IPS DF 19.7 (cell line): ENCODE results near the gene ZNF700.
"Not testable (repeated sequence)": the region's sequence is repeated elsewhere in the genome, so short reads cannot be mapped to it uniquely, and the experiment has no call there.

ENCODE experiments used
- DNase-seq: peaks from one replicate; pipeline ENCODE4 v3.0.0-alpha.2; 2013; ENCODE audit warnings: low read depth, low spot score

The ZNF700 gene

DNA sequence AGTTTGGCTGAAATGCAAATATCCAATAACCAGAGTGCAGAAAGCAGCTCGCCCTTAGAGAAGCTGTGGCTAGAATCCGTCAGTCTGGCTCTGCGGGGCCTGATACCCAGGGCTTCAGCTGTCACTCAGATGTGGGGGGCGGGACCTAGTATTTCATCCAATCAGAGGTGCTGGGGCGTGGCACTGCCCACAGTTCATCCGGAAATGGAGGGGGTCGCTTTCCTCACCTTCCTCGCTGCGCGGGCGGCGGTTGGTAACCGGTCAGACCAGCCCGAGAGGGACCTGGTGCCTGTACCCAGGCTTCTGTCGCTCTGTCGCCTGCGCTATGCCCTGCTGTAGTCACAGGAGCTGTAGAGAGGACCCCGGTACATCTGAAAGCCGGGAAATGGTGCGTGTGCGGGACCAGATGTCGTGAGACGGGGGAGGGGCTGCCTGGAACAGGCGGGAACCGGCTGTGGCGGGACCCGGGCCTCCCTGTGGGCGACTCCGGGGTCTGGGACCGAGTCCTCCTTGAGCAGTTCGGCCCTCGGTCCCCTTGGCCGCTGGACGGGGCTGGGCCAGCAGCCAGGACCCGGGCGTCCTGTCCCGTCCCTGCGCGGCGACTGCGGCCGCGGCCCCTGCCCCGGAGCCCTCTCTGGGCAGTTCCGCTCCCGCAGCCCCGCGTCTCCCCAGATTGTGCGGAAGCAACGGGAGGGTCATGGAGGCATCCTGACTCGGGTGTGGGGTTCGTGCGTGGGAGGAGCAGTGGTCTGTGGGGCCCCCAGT lies at the start of gene ZNF700:
TSS of gene ZNF700 (plus strand) at position 222 of the 765 bp plus-strand sequence. CDS start at position 326, 104 bp downstream.
- DNase-seq = peak; percentile 84

DNA sequence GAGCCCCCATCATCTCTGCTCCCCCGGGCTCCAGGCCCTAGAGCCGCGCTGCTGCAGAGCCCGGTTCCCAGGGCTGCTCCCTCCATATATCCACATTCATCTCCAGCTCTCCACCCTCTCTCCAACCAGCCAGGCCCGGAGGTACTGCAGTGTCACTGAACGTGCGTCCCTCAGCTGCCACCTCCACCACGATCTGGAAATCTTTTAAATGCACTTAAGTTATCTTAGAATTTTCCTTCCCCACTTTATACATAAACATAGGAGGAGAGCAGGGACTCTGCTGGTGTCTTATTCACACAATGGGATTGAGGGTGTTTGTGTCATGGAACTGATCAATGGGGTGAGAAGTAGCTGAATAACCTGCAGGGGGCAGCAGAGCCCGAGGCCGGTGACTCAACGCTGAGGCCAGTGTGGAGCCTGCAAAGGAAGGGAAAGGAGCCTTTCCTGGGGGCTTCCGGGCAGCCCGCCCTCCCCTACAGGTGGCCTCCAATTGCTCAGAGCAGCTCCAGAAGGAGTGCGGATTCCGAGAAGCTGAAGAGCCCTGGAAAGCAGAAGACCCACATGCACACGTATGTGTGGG lies 45.1 kb upstream of the ZNF700 start:
- DNase-seq = not testable (repeated sequence)

DNA sequence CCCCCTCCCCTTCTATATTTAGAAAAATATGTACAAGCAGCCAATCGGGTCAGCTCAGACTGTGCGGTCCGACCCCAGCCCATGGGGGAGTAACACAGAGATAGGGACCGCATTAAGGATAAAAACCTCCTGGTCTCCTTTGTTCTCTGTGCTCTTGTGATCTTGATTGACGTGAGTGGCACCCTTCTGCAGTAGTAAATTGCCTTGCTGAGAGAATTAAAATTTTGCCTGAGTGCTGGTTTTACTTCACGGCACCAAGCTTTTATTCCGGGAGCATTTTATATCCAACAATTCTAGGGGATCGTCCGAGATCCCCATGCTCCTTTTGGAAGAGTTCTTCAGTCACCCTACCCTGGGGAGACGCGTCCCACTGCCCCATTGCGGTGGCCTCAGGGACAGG lies 44.3 kb upstream of the ZNF700 start:
- no peak for DNase-seq

DNA sequence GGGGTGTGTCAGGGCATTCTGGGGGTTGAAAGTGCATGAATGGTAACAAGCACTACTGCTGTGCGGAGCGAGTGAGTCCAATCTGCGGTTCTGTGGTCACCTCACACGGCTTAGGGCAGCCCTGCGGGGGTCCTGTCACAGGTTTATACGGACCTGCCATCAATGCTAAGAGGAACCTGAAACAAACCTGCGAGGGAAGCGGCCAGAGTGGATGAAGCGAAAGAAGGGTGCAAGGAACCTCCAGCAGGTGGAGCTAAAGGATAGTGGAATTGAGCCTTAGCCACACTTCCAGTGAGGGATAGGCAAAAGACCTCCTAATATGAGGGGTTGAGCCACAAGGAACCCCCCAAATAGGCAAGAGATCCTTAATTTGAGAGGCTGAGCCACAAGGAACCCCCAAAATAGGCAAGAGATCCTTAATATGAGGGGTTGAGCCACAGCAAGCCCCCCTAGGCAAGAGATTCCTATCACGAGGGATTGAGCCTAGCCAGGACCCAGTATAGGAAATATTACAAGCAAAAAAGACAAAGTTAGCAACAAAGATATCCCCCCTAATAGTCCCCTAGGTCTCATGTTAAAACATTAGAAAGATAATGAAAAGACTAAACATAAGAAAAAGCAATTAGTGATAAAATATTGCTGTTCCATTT lies 43.6 kb upstream of the ZNF700 start:
- DNase-seq = no peak

DNA sequence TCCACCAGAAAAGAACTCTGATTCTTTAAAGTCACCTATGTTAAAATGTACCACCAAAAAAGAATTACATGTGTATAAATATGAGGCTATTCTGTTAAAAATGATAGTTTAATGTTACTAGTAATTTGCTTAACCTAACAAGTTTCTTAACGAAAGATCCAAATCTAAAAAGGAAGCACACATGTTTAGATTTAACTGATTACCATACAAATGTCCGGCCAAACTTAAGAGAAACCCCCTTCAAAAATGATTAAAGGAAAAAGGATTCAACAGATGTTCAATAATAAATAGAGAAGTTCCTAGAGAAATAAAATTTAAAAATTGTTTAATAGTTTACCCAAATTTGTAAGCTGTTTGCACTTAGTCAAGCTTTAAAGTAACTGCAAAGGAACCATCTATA lies 42.3 kb upstream of the ZNF700 start:
- DNase-seq = no peak

DNA sequence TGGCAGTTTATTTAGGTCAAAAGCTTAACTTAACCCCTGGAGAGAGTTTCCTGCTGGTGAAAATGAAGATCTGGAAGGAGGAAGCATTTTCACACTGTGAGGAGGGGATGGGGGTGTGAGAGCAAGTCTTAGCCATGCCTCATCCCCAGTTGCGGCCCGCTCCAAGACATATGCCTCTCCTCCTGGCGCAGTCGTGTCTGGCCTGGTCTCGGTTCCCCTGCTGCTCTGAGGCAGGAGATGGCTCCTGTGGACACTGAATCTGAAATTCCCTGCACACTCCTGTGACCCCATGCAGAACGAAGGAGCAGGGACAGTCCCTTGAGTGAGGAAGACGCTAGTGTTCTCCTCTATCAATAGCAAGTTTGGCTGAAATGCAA lies 37.7 kb upstream of the ZNF700 start:
- no peak for DNase-seq

DNA sequence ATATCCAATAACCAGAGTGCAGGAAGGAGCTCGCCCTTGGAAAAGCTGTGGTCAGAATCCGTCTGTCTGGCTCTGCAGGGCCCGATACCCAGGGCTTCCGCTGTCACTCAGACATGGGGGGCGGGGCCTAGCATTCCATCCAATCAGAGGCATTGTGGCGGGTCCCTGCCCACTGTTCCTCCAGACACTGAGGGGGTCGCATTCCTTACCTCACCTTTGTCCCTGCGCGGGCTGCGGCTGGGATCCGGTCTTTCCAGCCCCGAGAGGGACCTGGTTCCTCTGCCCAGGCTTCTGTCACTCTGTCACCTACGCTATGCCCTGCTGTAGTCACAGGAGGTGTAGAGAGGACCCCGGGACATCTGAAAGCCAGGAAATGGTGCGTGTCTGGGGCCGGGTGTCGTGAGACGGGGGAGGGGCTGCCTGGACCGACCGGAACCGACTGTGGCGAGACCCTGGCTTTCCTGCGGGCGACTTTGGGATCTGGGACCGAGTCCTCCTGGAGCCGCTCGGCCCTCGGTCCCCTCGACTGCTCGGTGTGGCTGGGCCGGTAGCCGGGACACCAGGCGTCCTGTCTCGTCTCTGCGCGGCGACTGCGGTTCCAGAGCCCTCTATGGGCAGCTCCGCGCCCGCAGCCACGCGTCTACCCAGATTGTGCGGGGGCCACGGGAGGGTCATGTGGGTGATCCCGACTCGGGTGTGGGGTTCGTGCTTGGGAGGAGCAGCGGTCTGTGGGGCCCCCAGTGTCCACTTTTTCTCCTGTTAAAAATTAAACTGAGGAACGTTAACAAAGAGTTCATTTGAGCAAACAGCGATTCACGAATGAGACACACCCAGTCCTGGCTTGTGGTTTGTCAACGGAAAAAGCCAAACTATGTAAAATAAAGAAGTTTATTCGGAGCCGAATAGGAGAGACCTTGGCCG lies 37.0 kb upstream of the ZNF700 start, which contains the start of gene ZNF69:
TSS of gene ZNF69 (plus strand) at position 172 of the 921 bp plus-strand sequence. CDS start at position 314, 142 bp downstream.
- DNase-seq = peak; percentile 84

DNA sequence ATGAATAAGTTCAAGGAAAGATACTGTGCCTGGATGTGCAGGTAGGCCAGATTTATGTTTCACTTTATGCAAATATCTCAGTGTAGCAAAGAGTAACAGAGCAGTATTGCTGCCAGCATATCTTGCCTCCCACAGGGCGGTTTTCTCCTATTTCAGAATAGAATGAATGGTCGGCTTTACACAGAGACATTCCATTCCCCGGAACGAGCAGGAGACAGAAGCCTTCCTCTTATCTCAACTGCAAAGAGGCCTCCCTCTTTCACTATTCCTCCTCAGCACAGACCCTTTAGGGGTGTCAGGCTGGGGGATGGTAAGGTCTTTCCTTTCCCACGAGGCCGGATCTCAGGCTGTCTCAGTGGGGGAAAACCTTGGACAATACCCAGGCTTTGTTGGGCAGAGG lies 35.0 kb upstream of the ZNF700 start:
- not testable (repeated sequence) for DNase-seq

DNA sequence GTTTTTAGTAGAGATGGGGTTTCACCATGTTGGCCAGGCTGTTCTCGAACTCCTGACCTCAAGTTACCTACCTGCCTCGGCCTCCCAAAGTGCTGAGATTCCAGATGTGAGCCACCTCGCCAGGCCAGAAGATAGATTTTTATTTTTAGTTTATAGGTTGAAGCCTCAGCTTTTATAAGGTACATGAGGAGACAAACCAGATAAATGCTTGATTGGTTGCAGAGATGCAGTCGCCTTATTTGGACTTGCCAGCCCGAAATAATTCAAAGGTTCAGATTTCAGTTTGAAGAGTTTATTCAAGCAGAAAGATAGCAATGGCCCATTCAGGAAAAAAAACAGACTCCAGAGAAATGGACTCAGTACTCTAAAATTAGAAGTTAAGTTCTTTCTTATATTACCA lies 34.3 kb upstream of the ZNF700 start:
- no peak for DNase-seq

DNA sequence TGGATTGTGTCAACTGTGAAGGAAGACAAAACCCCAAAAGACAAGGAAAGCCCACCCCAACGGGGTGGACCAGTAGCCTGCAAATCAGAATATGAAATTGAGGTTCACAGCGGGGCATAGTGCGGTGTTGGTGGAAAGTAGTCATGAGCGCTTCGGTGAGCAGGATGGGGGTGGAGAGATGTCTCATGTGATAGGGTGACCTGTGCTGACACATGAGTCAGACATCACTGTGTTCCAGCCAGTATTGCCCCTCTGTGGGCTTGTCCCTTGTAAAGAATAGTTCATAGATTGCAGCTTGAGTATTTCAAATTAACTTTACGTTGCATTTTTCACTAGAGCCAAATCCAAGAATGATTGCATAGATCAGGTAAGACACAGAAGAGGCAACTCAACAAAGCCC lies 30.1 kb upstream of the ZNF700 start:
- no peak for DNase-seq

DNA sequence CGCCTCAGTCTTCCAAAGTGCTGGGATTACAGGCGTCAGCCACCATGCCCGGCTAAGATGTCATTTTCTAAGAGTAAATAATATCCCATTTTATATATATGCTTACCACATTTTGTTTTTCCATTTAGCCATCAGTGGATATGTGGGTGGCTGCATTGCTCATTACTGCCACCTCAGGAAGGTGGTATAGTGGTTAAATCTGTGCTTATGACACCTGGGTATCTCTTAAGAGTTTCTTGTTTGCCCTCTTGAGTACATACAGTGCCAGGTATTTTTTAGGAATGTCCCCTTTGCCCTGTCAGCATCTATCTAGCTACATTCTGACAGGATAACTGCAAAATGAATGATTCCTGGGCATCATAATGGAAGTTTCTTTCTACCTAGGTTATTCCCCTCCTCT lies 22.7 kb upstream of the ZNF700 start:
- no peak for DNase-seq

DNA sequence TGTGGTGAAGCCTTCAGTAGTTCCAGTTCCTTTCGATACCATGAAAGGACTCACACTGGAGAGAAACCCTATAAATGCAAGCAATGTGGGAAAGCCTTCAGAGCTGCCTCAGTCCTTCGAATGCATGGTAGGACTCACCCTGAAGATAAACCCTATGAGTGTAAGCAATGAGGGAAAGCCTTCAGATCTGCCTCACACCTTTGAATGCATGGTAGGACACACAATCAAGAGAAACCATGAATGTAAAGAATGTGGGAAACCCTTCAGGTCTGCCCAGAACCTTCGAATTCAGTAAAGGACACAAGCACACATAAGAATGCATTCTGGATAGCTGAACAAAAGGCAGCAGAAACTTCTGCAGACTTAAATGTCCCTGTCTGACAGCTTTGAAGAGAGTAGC lies 19.0 kb upstream of the ZNF700 start:
- no peak for DNase-seq

DNA sequence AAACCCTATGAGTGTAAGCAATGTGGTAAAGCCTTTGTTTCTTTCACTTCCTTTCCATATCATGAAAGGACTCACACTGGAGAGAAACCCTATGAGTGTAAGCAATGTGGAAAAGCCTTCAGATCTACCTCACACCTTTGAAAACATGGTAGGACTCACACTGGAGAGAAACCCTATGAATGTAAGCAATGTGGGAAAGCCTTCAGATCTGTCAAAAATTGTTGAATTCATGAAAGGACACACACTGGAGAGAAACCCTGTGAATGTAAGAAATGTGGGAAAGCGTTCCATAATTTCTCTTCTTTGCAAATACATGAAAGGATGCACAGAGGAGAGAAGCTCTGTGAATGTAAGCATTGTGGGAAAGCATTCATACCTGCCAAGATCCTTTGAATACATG lies 13.0 kb upstream of the ZNF700 start:
- DNase-seq = not testable (repeated sequence)

DNA sequence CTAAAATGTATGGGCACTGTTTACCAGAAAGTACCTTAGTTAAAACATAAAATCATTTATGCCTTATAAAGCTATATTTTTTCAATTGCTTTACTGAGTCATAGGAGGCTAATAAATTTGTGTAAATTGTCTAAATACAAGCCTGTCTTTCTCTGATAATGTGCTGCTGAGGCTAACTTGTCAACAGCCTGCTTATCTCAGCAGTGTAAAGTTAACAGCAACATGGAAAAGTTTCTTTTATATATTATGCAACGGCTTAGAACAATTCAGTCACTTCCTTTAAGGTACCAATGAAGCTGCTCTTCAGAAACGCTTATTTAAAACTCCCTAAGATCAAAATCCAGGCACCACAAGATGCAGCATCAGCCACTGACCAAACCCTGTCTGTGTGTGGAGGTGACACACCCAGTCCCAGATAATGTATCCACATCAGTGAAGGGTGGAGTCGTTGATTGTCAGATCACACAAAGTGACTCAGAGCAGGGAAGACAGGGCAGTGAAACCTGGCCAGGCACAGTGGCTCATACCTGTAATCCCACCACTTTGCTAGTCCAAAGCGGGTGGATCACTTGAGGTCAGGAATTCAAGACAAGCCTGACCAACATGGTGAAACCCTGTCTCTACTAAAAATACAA lies 10.4 kb upstream of the ZNF700 start:
- DNase-seq = not testable (repeated sequence)

DNA sequence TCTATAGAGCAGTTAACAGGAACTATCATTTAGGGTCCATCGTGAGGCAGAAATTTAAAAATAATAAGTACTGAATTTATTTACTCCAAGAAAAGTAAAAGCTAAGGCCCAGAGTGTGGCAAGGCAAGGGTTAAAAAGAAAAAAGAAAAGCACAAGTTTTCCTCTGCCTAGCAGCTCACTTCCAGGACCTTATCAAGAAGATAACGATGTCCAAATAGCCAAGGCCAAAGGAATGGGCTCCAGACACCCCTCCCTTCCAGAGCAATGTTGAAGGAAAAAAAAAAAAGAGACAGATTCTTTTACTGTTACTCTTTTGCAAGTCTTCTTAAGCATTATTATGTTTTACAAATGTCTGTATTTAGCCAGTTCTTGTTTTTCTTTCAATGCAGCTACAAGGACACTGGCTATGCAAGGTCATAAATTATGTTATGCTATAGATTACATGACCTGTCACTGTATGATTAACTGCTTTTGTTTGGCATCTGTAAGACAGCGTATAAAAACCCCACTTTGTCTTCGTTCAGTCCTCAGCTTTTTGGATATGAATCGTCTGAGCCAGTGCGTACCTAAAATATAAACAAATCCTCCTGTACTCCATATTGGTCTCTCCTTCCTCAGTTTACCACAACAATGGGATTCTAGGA lies 2.9 kb upstream of the ZNF700 start:
- DNase-seq = no peak

DNA sequence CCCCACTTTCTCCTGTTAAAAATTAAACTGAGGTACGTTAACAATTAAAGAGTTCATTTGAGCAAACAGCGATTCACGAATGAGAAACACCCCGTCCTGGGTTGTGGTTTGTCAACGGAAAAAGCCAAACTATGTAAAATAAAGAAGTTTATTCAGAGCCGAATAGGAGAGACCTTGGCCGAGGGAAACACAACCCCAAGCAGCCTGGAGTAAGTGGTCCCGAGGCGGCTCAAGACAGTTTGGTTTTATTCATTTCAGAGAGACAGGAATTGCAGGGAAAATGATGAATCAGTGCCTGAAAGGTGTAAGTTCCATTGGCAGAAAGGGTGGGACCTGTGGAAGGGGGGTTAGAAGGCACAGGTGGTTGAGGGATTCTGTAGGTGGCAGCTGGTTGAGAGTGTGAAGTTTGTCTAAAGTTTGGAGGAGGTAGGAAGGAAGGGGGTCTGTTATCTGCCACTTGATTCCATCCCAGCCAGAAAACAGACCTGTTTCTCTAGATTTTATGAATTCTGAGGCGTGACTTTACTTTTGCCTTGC lies 812 bp downstream of the ZNF700 start:
- not testable (repeated sequence) for DNase-seq

DNA sequence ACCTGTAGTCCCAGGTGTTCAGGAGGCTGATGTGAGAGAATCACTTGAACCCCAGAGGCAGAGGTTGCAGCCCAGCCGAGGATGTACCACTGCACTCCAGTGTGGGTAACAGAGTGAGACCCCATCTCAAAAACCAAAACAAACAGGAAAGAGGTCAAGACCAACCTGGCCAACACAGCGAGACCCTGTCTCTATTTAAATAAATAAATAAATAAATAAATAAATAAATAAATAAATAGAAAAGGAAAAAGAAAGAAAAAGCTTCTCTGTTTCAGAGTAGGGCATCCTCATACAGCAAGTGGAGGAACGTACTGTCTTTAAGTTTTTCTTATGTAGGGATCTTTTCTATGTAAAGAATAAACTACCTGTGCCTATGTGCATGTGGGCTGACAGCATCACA lies 2.3 kb downstream of the ZNF700 start:
- DNase-seq = no peak

DNA sequence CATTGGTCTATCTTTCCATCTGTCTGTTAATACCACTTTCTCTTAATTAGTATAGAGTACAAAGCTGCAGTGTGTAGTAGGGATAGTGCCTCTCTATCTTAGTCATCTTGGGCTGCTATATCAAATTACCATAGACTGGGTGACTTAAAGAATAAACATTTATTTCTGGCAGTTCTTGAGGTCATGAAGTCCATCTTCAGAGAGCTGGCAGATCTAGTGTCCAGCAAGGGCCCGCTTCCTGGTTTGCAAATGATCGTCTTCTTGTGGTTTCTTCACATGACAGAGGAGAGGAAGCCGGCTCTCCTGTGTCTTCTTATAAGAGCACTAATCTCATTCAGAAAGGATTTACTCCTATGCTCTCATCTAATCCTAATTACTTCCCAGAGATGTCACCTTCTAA lies 6.1 kb downstream of the ZNF700 start:
- DNase-seq = no peak

DNA sequence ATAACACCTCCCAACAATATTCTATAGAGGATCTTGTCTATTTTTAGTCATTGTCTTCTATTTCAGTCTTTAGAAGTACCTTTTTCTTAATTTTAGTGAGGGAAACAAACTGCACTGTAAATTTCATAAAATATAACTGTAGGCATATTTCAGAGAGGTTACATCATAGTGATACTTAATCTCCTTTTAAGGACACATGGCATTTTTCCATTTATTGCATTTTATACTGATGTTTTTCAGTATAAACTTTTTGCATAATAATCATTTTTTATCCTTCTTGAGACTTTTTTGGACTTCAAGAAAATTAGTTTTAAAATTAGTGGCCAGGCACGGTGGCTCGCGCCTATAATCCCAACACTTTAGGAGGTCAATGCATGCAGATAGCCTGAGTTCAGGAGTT lies 6.6 kb downstream of the ZNF700 start:
- no peak for DNase-seq

DNA sequence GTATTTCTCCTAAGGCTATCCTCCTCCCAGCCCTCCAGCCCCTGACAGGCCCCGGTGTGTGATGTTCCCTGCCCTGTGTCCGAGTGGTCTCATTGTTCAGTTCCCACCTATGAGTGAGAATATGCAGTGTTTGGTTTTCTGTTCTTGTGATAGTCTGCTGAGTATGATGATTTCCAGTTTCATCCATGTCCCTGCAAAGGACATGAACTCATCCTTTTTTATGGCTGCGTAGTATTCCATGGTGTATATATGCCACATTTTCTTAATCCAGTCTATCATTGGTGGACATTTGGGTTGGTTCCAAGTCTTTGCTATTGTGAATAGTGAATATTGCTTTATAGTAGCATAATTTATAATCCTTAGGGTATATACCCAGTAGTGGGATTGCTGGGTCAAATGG lies 10.9 kb downstream of the ZNF700 start:
- DNase-seq = not testable (repeated sequence)
